Ovary (tissue), 9 donors: Measurements from ENCODE around the gene PTCH1. TPM values are rescaled to one million over a fixed set of nuclear protein-coding genes. Genes with fewer than 3 reads are reported as not detected.

ENCODE experiments used
- DNase-seq, 5 donors: peaks; one replicate each; pipeline ENCODE4 v3.0.0-alpha.2; 2019 to 2020
- H3K27ac ChIP-seq, 2 donors: fragments of 200-600 bp; one replicate each; pipeline versions ENCODE4 v1.5.1 to v1.8.0; 2019 to 2022
- H3K27me3 ChIP-seq: fragments of 200-600 bp; one replicate; pipeline ENCODE4 v1.8.0; 2022
- H3K36me3 ChIP-seq: fragments of 200-600 bp; sonication (generic); one replicate; pipeline ENCODE4 v1.5.1; 2019
- H3K4me1 ChIP-seq: one replicate; pipeline ENCODE4 v1.8.1; 2013; ENCODE audit warnings: mild to moderate bottlenecking, moderate library complexity; ENCODE audit not compliant: insufficient read depth
- H3K4me3 ChIP-seq: fragments of 200-600 bp; sonication (generic); one replicate; pipeline ENCODE4 v1.5.1; 2017
- H3K9me3 ChIP-seq, 2 donors: fragments of 200-600 bp in 1 of 2; sonication (generic) in 1 of 2; one replicate each; pipeline versions ENCODE4 v1.5.1 to v1.8.1; 2013 to 2019; ENCODE audit warnings: mild to moderate bottlenecking in 1 of 2, moderate library complexity in 1 of 2
- EP300 ChIP-seq: sonication (generic); formaldehyde crosslinking; IDR thresholded peaks from one replicate; pipeline ENCODE4 v1.6.1; 2017; ENCODE audit warnings: antibody characterized with exemption
- POLR2A ChIP-seq: fragments of 450-650 bp; IDR thresholded peaks from one replicate; pipeline ENCODE4 v1.6.1; 2017; ENCODE audit warnings: antibody characterized with exemption, mild to moderate bottlenecking, moderate library complexity
- WGBS, 3 donors: extraction: QIAGEN DNeasy Blood & Tissue Kit in 1 of 3; methylation state at CpG; one replicate each; pipeline versions ENCODE4 v1.1.5 to v1.1.7; 2013 to 2017; 5-methylcytosine and 5-hydroxymethylcytosine counted together
- intact Hi-C, 4 donors: fragments of 100-400 bp; cut with DNase I; formaldehyde crosslinking; loops; one replicate each; pipeline versions ENCODE4 v1.11.0 to v1.15.1; 2022 to 2023
- polyA plus RNA-seq, 2 donors: library from polyadenylated mRNA; stranded (reverse); fragments of 200-250 nt in 1 of 2; fragments of 350-450 nt in 1 of 2; fragmentation: Illumina TruSeq in 1 of 2; extraction: RNeasy Lipid Tissue Mini Kit (QIAGEN cat#74804) in 1 of 2; gene quantifications; one replicate each; pipeline ENCODE4 v1.2.3, GENCODE V29; 2013 to 2014
- total RNA-seq, 7 donors: library from RNA; depleted of rRNA in 2 of 7; stranded (reverse); fragments of >200 nt in 2 of 7; fragmentation: NEBNext Ultra II Directional in 3 of 7; extraction: Animal tissue kit (Norgen Biotek cat#: 25700) in 3 of 7; gene quantifications; one replicate each; pipeline versions ENCODE4 v1.1.0 to v1.2.4, GENCODE V29; 2016 to 2023
- TF ChIP-seq, protein P1 (sequence below), 3 donors: fragments of 450-650 bp in 2 of 3; fragments of 200-600 bp in 1 of 3; IDR thresholded peaks; one replicate each; pipeline versions ENCODE4 v1.5.1 to v1.8.0; 2016 to 2022; ENCODE audit warnings: antibody characterized with exemption in 3 of 3, mild to moderate bottlenecking in 1 of 3
- donor health status: DM: no; HTN: no; CAD: no; lungs with moderate emphysema.
- donor health status: DM: no; HTN: no; CAD: no.
- donor health status: Bipolar disorder and iron deficiency.
- donor health status: DM: yes; HTN: yes; CAD: no.
- donor health status: DM: no; HTN: no; CAD: no.
- donor health status: DM: yes; HTN: yes; CAD: no.

The PTCH1 gene
- total and polyA plus RNA-seq, 9 donors = 6.4 to 24.3 (median 13.5) TPM

DNA sequence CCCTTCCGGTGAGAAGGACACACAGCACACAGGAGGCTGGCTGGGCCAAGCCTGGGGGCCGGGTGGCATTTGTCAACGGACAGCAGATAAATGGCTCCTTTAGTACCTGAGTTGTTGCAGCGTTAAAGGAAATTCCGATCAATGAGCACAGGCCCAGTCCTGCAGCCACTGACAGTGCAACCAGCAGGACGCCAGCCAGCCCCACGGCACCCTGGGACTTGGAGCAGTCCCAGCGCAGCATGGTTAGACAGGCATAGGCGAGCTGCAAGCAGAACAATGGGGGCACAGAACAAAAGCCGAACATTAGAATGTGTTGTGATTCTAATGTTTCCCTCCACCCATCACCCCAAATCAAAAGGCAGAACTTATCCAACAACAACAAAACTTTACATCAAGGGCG, 39.3 kb downstream of the PTCH1 start:
- Histone ChIP-seq H3K4me1 (peaks cover 9% of the 10 kb centered on the region), H3K9me3 (no peaks in the 10 kb centered on the region), H3K4me3 (no peak overlapping the region), H3K36me3 (no peaks in the 10 kb centered on the region), H3K27me3 (no peaks in the 10 kb centered on the region), H3K27ac (no peak overlapping the region)
- intact Hi-C loops = no loop called here
- TF ChIP-seq POLR2A = no peak
- DNase-seq = no peak
- 91 to 93% (median 92%) methylated on average over 11 of the region's 11 CpGs for WGBS, 3 donors

DNA sequence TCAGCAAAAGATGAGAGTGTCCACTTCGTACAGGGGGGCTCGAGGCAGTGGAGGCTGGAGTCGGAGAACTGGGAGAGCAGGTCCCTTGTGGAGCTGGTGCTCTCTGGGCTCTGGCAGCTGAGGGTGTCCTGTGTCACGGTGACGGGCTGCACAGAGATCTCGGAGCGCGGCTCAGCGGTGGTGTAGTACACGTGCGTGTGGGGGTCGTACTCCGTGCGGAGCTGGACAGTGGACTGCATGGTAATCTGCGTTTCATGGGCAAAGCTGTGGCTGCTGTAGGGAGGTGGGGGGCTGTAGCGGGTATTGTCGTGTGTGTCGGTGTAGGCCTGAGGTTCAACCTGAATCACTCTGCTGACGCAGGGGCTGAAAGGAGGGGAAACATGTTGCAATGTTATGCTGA, 48.0 kb downstream of the PTCH1 start:
- peaks cover 1% of the 10 kb centered on the region for H3K4me1 ChIP-seq
- no peaks in the 10 kb centered on the region for H3K27me3 ChIP-seq
- H3K4me3 ChIP-seq = no peak overlapping the region
- H3K27ac ChIP-seq = no peak overlapping the region
- intact Hi-C loops = no loop called here
- TF ChIP-seq EP300 = no peak
- TF ChIP-seq, protein P1, sequence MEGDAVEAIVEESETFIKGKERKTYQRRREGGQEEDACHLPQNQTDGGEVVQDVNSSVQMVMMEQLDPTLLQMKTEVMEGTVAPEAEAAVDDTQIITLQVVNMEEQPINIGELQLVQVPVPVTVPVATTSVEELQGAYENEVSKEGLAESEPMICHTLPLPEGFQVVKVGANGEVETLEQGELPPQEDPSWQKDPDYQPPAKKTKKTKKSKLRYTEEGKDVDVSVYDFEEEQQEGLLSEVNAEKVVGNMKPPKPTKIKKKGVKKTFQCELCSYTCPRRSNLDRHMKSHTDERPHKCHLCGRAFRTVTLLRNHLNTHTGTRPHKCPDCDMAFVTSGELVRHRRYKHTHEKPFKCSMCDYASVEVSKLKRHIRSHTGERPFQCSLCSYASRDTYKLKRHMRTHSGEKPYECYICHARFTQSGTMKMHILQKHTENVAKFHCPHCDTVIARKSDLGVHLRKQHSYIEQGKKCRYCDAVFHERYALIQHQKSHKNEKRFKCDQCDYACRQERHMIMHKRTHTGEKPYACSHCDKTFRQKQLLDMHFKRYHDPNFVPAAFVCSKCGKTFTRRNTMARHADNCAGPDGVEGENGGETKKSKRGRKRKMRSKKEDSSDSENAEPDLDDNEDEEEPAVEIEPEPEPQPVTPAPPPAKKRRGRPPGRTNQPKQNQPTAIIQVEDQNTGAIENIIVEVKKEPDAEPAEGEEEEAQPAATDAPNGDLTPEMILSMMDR (IDR thresholded peaks at IDR 0.05) = no peak
- no peak for TF ChIP-seq POLR2A
- DNase-seq = no peak
- no peaks in the 10 kb centered on the region for H3K36me3 ChIP-seq
- 93 to 96% (median 95%) methylated on average over 19 of the region's 19 CpGs for WGBS, 3 donors
- H3K9me3 ChIP-seq = no peaks in the 10 kb centered on the region

DNA sequence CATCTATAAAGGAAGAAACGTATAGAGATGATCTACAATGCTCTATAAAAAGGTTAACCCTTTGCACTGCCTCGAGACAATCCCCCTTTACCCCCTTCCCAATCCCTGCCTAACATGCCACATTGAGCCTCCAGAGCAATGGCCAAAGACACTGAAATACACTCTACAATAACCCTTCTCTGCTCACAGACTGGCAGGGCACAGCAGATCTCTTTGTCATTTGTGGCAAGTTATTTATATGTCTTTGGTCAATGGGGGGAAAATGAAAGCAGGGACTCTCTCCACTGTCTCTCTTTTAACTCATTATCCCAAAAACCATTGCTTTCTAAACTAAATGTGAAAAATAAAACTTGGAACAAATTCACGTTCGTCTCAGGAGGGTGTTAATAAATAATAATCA, 51.7 kb downstream of the PTCH1 start:
- WGBS, 3 donors = 60 to 68% (median 64%) methylated on average over 4 of the region's 4 CpGs
- intact Hi-C loops = no loop called here

DNA sequence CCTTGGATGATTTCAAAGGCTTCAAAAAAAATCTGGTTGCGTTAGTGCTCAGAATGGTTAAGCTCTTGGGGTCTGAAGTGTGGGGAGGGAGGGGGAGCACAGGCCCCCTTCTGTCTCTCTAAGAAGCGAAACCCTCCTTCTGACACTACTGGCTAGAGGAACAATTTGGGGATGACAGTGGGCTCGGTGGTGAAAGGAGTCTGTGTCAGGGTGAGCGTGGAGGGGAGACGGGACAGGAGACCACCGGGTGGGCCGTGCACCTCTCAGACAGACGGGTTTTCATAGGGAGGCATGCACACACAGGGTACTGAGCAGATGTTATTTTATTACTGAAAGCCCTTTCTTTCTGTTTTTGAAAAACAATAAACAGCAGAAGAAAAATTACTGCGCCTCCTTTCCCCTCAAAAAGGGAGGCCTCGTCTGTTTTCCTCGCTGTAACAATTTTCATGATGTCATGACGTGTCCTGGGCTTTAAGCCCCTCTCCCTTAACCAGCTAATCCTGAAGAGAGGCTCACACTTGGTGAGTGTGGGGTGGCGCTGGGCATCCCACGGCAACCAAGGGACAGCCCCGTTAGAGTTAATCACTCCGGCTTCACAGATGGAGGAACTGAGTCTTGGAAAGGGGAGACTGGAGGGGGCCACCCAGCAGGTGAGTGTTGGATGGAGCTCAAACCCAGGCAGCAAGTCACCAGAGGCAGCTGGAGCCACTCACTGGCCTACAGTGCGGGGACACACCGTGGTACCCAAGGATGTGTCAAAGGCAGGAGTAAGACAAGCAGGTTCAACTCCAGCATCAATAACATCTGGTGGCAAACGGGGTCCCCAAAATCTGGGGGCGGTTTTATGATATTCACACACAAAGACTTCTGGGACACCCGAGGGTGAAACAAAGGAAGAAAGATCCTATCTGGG, 53.4 kb downstream of the PTCH1 start:
- DNase-seq = no peak
- Histone ChIP-seq H3K9me3 (no peaks in the 10 kb centered on the region), H3K36me3 (no peaks in the 10 kb centered on the region), H3K4me1 (peaks cover 9% of the 10 kb centered on the region), H3K27me3 (no peaks in the 10 kb centered on the region), H3K4me3 (no peak overlapping the region), H3K27ac (peak overlapping the region in 1 of 2 donors; percentile 41)
- intact Hi-C loops = no loop called here
- TF ChIP-seq EP300 = no peak
- no peak for TF ChIP-seq POLR2A
- TF ChIP-seq, protein P1 (IDR thresholded peaks at IDR 0.05) = no peak
- WGBS, 3 donors = 36 to 55% (median 49%) methylated on average over 21 of the region's 21 CpGs

More for the DNA sequence above, 51.7 kb downstream of the PTCH1 start:
- TF ChIP-seq EP300 (no peak), POLR2A (no peak)
- TF ChIP-seq, protein P1 (IDR thresholded peaks at IDR 0.05) = no peak
- Histone ChIP-seq H3K4me1 (peaks cover 9% of the 10 kb centered on the region), H3K4me3 (no peak overlapping the region), H3K36me3 (no peaks in the 10 kb centered on the region), H3K27ac (no peak overlapping the region), H3K9me3 (no peaks in the 10 kb centered on the region), H3K27me3 (no peaks in the 10 kb centered on the region)
- DNase-seq = no peak
